Vagina (tissue), 2 donors: Measurements from ENCODE around the gene FAM118B.

Source experiments
- CTCF ChIP-seq, 3 experiments: fragments of 450-650 bp in 2 of 3; fragments of 200-600 bp in 1 of 3; sonication (generic) in 1 of 3; IDR thresholded peaks; one replicate each; pipeline ENCODE4 v1.5.1; 2017 to 2019; ENCODE audit warnings: antibody characterized with exemption in 3 of 3, mild to moderate bottlenecking in 2 of 3, moderate library complexity in 2 of 3
- POLR2A ChIP-seq, 2 donors: fragments of 450-650 bp; IDR thresholded peaks; one replicate each; pipeline ENCODE4 v1.6.1; 2017; ENCODE audit warnings: antibody characterized with exemption in 2 of 2, mild to moderate bottlenecking in 2 of 2, moderate library complexity in 2 of 2
- POLR2AphosphoS5 ChIP-seq, 2 donors: sonication (generic); formaldehyde crosslinking; IDR thresholded peaks; one replicate each; pipeline ENCODE4 v1.9.0; 2017; ENCODE audit warnings: antibody characterized with exemption in 2 of 2, mild to moderate bottlenecking in 2 of 2, low read depth in 1 of 2; ENCODE audit not compliant: insufficient read depth in 1 of 2

- TF ChIP-seq POLR2AphosphoS5 (IDR thresholded peaks at IDR 0.05; ENCODE audit: insufficient read depth in 1 of 2, low read depth in 1 of 2) (no peak), CTCF (IDR thresholded peaks at IDR 0.05) (no peak), POLR2A (IDR thresholded peaks at IDR 0.05) (no peak)
Measured at GRCh38 chr11:126277322-126277721, 65.7 kb downstream of the FAM118B start.
